HepG2 (cell line): ENCODE measurements around the gene FAM81A. TPM values are rescaled to one million over a fixed set of nuclear protein-coding genes. Genes with fewer than 3 reads are reported as not detected.

Source experiments
- CHCHD3 ChIP-seq: sonication (generic); formaldehyde crosslinking; IDR thresholded peaks from 2 replicates; pipeline ENCODE4 v1.8.0; 2022; ENCODE audit warnings: mild to moderate bottlenecking, missing genetic modification reagents, moderate library complexity
- DZIP1 ChIP-seq: sonication (generic); formaldehyde crosslinking; IDR thresholded peaks from 2 replicates; pipeline ENCODE4 v1.5.0; 2020; ENCODE audit warnings: mild to moderate bottlenecking, missing genetic modification reagents
- HIVEP1 ChIP-seq: sonication (generic); formaldehyde crosslinking; IDR thresholded peaks from 2 replicates; pipeline ENCODE4 v1.4.0; 2020; ENCODE audit warnings: mild to moderate bottlenecking, missing genetic modification reagents
- KIAA2018 ChIP-seq: sonication (generic); formaldehyde crosslinking; IDR thresholded peaks from 2 replicates; pipeline ENCODE4 v1.5.0; 2020; ENCODE audit warnings: mild to moderate bottlenecking, missing genetic modification reagents, borderline replicate concordance
- MTERF4 ChIP-seq: sonication (generic); formaldehyde crosslinking; IDR thresholded peaks from 2 replicates; pipeline ENCODE4 v1.8.0; 2023; ENCODE audit warnings: mild to moderate bottlenecking, missing genetic modification reagents
- SALL1 ChIP-seq: sonication (generic); formaldehyde crosslinking; IDR thresholded peaks from 2 replicates; pipeline ENCODE4 v1.8.0; 2022; ENCODE audit warnings: mild to moderate bottlenecking, missing genetic modification reagents
- ZBTB40 ChIP-seq, 2 experiments: fragments of 450-650 bp in 1 of 2; sonication (generic) in 1 of 2; formaldehyde crosslinking in 1 of 2; IDR thresholded peaks; 2 replicates each; pipeline versions ENCODE4 v1.6.1 to v1.8.0; 2016 to 2022; ENCODE audit warnings: antibody characterized with exemption in 1 of 2, mild to moderate bottlenecking in 1 of 2, missing genetic modification reagents in 1 of 2
- polyA plus RNA-seq, 8 experiments: library from polyadenylated mRNA; depleted of rRNA in 3 of 8; stranded (reverse) in 7 of 8; unstranded in 1 of 8; fragments of >200 nt; fragmentation: Illumina TruSeq in 4 of 8; extraction: Trizol in 4 of 8; gene quantifications; 2 replicates each; pipeline versions ENCODE4 v1.2.1 to v1.2.3, GENCODE V29; 2011 to 2016; ENCODE audit warnings: low read depth in 4 of 8, missing spikeins in 1 of 8, mixed read lengths in 1 of 8; ENCODE audit not compliant: insufficient read depth in 1 of 8
- total RNA-seq, 5 experiments: library from RNA; depleted of rRNA; stranded (reverse); fragments of >200 nt; fragmentation: Illumina TruSeq; extraction: Trizol; gene quantifications; 2 replicates each; pipeline ENCODE4 v1.2.3, GENCODE V29; 2016; ENCODE audit warnings: low read depth in 1 of 5

Gene FAM81A
- total and polyA plus RNA-seq, 2 of the 13 experiments (the other 11 are each of a cell fraction or from before 2014, with no cell fraction given), result 0.09 TPM; not detected in 1

- TF ChIP-seq DZIP1 (CRISPR knock-in tag), result no peak
- TF ChIP-seq ZBTB40 (IDR thresholded peaks at IDR 0.05), result no peak
- TF ChIP-seq ZBTB40 (CRISPR knock-in tag; IDR thresholded peaks at IDR 0.05), result no peak
- no peak for TF ChIP-seq MTERF4
- no peak for TF ChIP-seq HIVEP1 (CRISPR knock-in tag)
- no peak for TF ChIP-seq KIAA2018
- TF ChIP-seq CHCHD3, result no peak
- no peak for TF ChIP-seq SALL1 (CRISPR knock-in tag)
Measured at GRCh38 chr15:59515190-59515589, 77.2 kb downstream of the FAM81A start (continued).
